ENCODE data around the gene RGS6.

DNA sequence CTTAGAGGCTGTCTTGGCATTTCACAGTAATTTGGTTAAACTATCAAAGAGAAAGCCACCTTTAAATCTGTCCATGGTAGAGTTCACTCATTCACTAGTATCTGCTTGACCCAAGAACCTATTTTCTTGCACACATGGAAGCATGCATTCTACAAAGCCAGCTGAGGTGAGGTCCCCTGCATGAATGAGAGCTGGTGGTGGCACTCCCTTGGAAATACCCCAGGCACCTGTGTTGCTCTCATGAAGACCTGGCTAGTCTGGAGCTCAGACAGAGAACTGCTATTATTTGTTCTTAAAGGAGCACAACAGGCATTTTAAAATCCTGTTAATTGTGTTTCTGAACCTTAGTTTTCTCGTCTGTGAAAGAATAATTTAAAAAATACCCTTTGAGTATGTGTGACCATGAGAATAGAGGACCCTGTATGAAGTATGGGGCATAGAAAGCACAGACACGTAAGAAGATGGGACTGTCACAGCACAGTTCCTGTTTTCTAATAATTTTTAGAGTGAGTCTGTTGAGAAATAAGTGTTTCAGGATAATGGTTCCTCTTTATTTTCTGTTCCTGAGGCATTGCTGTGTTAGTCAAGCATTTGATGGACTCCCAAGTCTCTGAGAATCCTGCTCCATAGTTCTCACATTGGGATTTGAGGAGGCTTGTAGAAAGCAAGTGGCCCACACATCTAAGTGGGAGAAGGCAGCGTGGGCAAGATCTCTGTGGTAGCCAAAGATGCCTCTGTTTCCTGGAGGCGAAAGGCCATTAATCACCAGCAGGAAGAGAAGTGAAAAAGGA is 10.9 kb downstream of the RGS6 start:
- TF ChIP-seq, protein P1, sequence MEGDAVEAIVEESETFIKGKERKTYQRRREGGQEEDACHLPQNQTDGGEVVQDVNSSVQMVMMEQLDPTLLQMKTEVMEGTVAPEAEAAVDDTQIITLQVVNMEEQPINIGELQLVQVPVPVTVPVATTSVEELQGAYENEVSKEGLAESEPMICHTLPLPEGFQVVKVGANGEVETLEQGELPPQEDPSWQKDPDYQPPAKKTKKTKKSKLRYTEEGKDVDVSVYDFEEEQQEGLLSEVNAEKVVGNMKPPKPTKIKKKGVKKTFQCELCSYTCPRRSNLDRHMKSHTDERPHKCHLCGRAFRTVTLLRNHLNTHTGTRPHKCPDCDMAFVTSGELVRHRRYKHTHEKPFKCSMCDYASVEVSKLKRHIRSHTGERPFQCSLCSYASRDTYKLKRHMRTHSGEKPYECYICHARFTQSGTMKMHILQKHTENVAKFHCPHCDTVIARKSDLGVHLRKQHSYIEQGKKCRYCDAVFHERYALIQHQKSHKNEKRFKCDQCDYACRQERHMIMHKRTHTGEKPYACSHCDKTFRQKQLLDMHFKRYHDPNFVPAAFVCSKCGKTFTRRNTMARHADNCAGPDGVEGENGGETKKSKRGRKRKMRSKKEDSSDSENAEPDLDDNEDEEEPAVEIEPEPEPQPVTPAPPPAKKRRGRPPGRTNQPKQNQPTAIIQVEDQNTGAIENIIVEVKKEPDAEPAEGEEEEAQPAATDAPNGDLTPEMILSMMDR (conservative IDR thresholded peaks at IDR 0.05) = no peak
- TF ChIP-seq ZFX (IDR thresholded peaks at IDR 0.05) = no peak
